GM12878 (cell line): Measurements from ENCODE around the gene KDM2A.
"Not testable (repeated sequence)": the region's sequence is repeated elsewhere in the genome, so short reads cannot be mapped to it uniquely, and the experiment has no call there.

Experiments used
- BCL3 ChIP-seq: IDR thresholded peaks from 2 replicates; pipeline ENCODE4 v1.6.1; 2011; ENCODE audit warnings: borderline replicate concordance, low read depth, mild to moderate bottlenecking, moderate library complexity, low read length; ENCODE audit not compliant: insufficient read depth, poor library complexity, severe bottlenecking
- CTCF ChIP-seq, 3 experiments: IDR thresholded peaks in 2 of 3; conservative IDR thresholded peaks in 1 of 3; 2 replicates each; pipeline ENCODE4 v1.5.1; 2011; ENCODE audit warnings: low read depth in 3 of 3, low read length in 3 of 3, mild to moderate bottlenecking in 3 of 3, control low read depth in 2 of 3, moderate library complexity in 2 of 3, inconsistent platforms in 1 of 3, mixed read lengths in 1 of 3; ENCODE audit not compliant: control insufficient read depth in 2 of 3, insufficient read depth in 1 of 3; ENCODE audit errors: extremely low read depth in 1 of 3
- JUND ChIP-seq: IDR thresholded peaks from 2 replicates; pipeline ENCODE4 v1.6.1; 2012; ENCODE audit warnings: low read depth, mild to moderate bottlenecking, low read length, improper control_type of control experiment, moderate library complexity

- TF ChIP-seq CTCF (IDR thresholded peaks at IDR 0.05 in 2 of 3, conservative IDR thresholded peaks at IDR 0.05 in 1 of 3; ENCODE audit: control insufficient read depth in 2 of 3, extremely low read depth in 1 of 3, insufficient read depth in 1 of 3, low read depth in 3 of 3, low read length in 3 of 3); BCL3; JUND: not testable (repeated sequence)
Measured at GRCh38 chr11:67260885-67261639, 142.0 kb downstream of the KDM2A start.
